IPS-18c (cell line): ENCODE results near the gene KTN1.

Experiments
- H3K4me3 ChIP-seq: 2 replicates; pipeline ENCODE4 v1.7.0; 2013; ENCODE audit warnings: low read depth, mild to moderate bottlenecking, low read length, moderate library complexity; ENCODE audit not compliant: insufficient read depth
- H3K9me3 ChIP-seq: one replicate; pipeline ENCODE4 v1.6.1; 2013; ENCODE audit warnings: mild to moderate bottlenecking, low read length, moderate library complexity; ENCODE audit not compliant: control insufficient read depth, insufficient read depth

Gene KTN1

GRCh38 chr14:55688566-55688965 is 108.6 kb downstream of the KTN1 start:
- Histone ChIP-seq H3K9me3 (no peaks in the 10 kb centered on the region), H3K4me3 (no peak overlapping the region)

DNA sequence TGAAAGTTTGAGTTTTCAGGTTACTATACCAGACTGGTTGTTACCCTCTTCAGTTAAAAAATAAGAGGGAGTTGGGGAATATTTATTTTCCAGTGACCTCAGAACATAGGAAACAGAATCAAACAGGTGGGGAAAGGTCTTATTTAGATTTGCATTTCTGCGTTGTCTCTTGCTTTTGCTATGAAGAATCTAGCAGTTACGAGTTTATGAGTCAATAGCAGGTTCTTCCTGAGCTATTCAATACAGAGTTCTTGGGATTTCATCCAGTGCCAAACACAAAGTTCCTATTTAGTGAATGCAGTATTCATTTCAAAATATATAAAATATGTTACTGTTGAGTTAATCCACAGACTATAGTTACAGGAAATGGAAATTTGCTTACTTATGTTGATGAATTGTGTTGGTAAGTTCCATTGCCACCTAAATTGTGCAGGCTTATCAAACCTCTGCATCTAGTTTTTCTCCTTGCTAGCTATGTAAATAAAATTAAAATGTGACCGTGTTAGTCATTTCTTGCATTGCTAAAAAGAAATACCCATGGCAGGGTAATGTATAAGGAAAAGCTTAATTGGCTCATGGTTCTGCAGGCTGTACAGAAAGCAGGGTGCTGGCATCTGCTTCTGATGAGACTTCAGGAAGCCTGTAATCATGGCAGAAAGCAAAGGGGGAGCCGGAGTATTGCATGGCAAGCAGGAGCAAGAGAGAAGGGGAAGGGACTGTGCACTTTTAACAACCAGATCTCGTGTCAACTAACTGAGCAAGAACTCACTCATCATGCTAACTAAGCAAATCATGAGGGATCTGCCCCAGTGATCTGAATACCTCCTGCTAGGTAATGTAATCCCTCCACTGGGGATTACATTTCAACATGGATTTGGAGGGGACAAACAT is 110.2 kb downstream of the KTN1 start:
- H3K9me3 ChIP-seq: no peaks in the 10 kb centered on the region
- H3K4me3 ChIP-seq: no peak overlapping the region

GRCh38 chr14:55691659-55692058 is 111.7 kb downstream of the KTN1 start:
- Histone ChIP-seq H3K9me3 (no peaks in the 10 kb centered on the region), H3K4me3 (no peak overlapping the region)

DNA sequence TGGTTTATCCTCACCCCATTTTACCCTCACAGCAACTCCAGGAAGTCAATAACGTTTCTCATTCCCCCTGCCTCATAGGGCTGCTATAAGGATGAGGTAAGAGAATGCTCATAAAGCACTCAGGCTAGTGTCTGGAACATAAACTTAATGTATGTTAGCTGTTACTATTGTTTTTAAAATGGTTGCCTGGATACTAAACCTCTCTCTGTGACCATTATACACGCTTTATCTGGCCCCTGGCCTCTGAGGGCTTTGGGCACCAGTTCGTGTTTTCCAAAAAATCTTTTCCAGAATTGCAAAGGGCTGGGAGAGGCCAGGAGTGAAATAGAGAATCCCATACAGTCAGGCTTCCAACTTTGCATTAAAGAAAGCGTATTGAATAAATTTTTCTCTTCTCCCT is 113.9 kb downstream of the KTN1 start:
- no peak overlapping the region for H3K4me3 ChIP-seq
- H3K9me3 ChIP-seq: no peaks in the 10 kb centered on the region

- H3K9me3 ChIP-seq: no peaks in the 10 kb centered on the region
- H3K4me3 ChIP-seq: no peak overlapping the region
Measured at GRCh38 chr14:55697414-55697861, 117.4 kb downstream of the KTN1 start.

GRCh38 chr14:55698051-55698450 is 118.0 kb downstream of the KTN1 start:
- H3K4me3 ChIP-seq: no peak overlapping the region
- no peaks in the 10 kb centered on the region for H3K9me3 ChIP-seq

- Histone ChIP-seq H3K9me3 (no peaks in the 10 kb centered on the region), H3K4me3 (no peak overlapping the region)
Measured at GRCh38 chr14:55699131-55700057, 119.4 kb downstream of the KTN1 start.

DNA sequence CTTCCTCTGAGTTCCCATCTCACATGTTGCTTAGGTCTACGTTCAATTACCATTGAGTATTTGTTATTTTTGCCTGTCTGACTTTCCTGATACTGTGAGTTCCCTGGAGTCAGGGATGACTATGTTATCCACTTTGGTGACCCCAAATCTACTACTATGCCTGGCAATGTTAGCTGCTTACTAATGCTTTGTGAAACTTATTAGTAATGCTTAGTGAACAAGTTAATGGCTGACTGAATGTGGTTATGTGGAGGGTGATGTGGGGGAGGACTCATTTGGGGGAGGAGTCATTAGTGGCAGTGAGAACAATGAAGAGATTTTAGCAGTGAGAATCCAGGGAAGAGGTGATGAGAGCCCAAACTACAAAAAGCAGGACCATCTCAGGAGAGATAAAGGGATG is 121.6 kb downstream of the KTN1 start:
- H3K4me3 ChIP-seq: no peak overlapping the region
- no peaks in the 10 kb centered on the region for H3K9me3 ChIP-seq

GRCh38 chr14:55702511-55702910 is 122.5 kb downstream of the KTN1 start:
- no peak overlapping the region for H3K4me3 ChIP-seq
- no peaks in the 10 kb centered on the region for H3K9me3 ChIP-seq

DNA sequence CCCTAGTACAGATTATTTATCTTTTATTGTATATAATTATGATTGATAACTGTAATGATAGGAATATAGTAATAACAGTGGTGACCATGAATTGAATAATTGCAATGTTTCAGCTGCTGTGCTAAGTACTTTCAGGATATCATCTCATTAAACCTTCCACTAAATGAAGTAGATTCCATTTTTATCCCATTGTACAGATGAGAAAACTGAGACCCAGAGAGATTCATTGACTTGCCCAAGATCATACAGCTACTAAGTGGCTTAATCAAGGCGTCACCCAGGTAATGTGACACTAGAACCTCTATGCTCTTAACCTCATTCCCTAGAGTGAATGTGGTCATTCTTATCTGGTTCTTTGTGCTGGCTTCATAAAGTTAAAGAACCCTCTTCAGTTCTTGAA is 124.6 kb downstream of the KTN1 start:
- Histone ChIP-seq H3K4me3 (no peak overlapping the region), H3K9me3 (no peaks in the 10 kb centered on the region)

- H3K4me3 ChIP-seq: no peak overlapping the region
Measured at GRCh38 chr14:55705651-55706364, 125.8 kb downstream of the KTN1 start.

GRCh38 chr14:55706365-55706684 is 126.3 kb downstream of the KTN1 start:
- no peak overlapping the region for H3K4me3 ChIP-seq
- no peaks in the 10 kb centered on the region for H3K9me3 ChIP-seq

More at GRCh38 chr14:55705651-55706364, 125.8 kb downstream of the KTN1 start:
- H3K9me3 ChIP-seq: no peaks in the 10 kb centered on the region

GRCh38 chr14:55706893-55707292 is 126.9 kb downstream of the KTN1 start:
- H3K4me3 ChIP-seq: no peak overlapping the region

GRCh38 chr14:55707365-55707804 is 127.4 kb downstream of the KTN1 start:
- Histone ChIP-seq H3K9me3 (no peaks in the 10 kb centered on the region), H3K4me3 (no peak overlapping the region)

More at GRCh38 chr14:55706893-55707292, 126.9 kb downstream of the KTN1 start:
- H3K9me3 ChIP-seq: no peaks in the 10 kb centered on the region

GRCh38 chr14:55710506-55711041 is 130.6 kb downstream of the KTN1 start:
- no peaks in the 10 kb centered on the region for H3K9me3 ChIP-seq
- no peak overlapping the region for H3K4me3 ChIP-seq

GRCh38 chr14:55711175-55711811 is 131.3 kb downstream of the KTN1 start:
- no peak overlapping the region for H3K4me3 ChIP-seq
- no peaks in the 10 kb centered on the region for H3K9me3 ChIP-seq

DNA sequence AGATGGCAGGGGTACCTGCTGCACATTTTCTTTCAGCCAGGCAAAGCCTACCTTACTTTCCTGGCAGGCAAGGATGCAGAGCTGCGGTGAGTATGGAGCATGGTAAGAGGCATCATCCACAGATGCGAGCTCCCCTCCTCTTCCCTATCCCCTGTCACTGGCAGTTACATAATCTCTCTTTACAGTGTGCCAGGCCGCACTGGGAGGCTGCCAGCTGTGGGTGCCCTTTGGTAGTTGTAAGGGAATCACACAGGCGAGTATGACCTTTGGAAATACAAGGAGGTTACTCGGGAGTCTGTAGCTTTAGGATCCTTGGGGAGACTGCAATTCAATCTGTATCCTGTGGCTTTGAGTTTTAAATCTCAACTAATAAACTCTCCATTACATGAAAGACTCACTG is 132.5 kb downstream of the KTN1 start:
- H3K4me3 ChIP-seq: no peak overlapping the region
- H3K9me3 ChIP-seq: no peaks in the 10 kb centered on the region
